Measurements from ENCODE around the gene IRAK2. TPM values are rescaled to one million over a fixed set of nuclear protein-coding genes. Genes with fewer than 3 reads are reported as not detected.

The IRAK2 gene
- polyA plus RNA-seq, 10 donors, result 0.51 to 0.83 (median 0.71) TPM

- no peak for DNase-seq
Observed at GRCh38 chr3:10281951-10282350, 117.2 kb downstream of the IRAK2 start.

GRCh38 chr3:10283638-10284037 is 118.9 kb downstream of the IRAK2 start:
- no peak for DNase-seq

GRCh38 chr3:10284496-10284895 is 119.8 kb downstream of the IRAK2 start:
- DNase-seq, result no peak

GRCh38 chr3:10285272-10286132 is 120.8 kb downstream of the IRAK2 start:
- DNase-seq, result no peak

- DNase-seq, result no peak
Observed at GRCh38 chr3:10286133-10286524, 121.4 kb downstream of the IRAK2 start.

GRCh38 chr3:10286596-10287295 is 122.0 kb downstream of the IRAK2 start:
- DNase-seq, result peak in 2 of 3 donors; percentile 61 to 71

GRCh38 chr3:10287936-10288574 is 123.3 kb downstream of the IRAK2 start:
- DNase-seq, result no peak

- DNase-seq, result no peak
Observed at GRCh38 chr3:10288575-10288960, 123.8 kb downstream of the IRAK2 start.

- DNase-seq, result no peak
Observed at GRCh38 chr3:10289077-10289476, 124.4 kb downstream of the IRAK2 start.

GRCh38 chr3:10289787-10290355 is 125.2 kb downstream of the IRAK2 start:
- no peak for DNase-seq

- DNase-seq, result no peak
Observed at GRCh38 chr3:10290481-10291176, 125.9 kb downstream of the IRAK2 start.

GRCh38 chr3:10291641-10292040 is 126.9 kb downstream of the IRAK2 start:
- no peak for DNase-seq

GRCh38 chr3:10292505-10293419 is 128.0 kb downstream of the IRAK2 start, which contains the start of gene GHRL:
Gene GHRL (minus strand): TSS chr3:10292947. CDS start chr3:10290180, 2,767 bp downstream.
- DNase-seq, result no peak

Other genes with a start within 250 kb of the IRAK2 start
- gene IL17RC, start 247.8 kb upstream of the IRAK2 start, polyA plus RNA-seq (ENCODE audit: insufficient read length in 10 of 10), result 10 to 100 TPM; 15.2 to 37.4 (median 22.1) TPM
- gene CRELD1, start 231.1 kb upstream of the IRAK2 start, polyA plus RNA-seq (ENCODE audit: insufficient read length in 10 of 10), result 10 to 100 TPM; 21.4 to 39.8 (median 29.4) TPM
- 1 to 10 TPM in 9 of 10 donors, under 1 TPM in 1; 0.92 to 2.9 (median 1.7) TPM for gene PRRT3, start 212.5 kb upstream of the IRAK2 start, polyA plus RNA-seq (ENCODE audit: insufficient read length in 10 of 10)
- 10 to 100 TPM; 31.8 to 44.7 (median 39.0) TPM for gene EMC3, start 178.1 kb upstream of the IRAK2 start, polyA plus RNA-seq (ENCODE audit: insufficient read length in 10 of 10)
- gene FANCD2, start 138.5 kb upstream of the IRAK2 start, polyA plus RNA-seq (ENCODE audit: insufficient read length in 10 of 10), result 10 to 100 TPM in 4 of 10 donors, 1 to 10 TPM in 6; 5.8 to 11.8 (median 9.8) TPM
- not detected for gene FANCD2OS, start 56.7 kb upstream of the IRAK2 start, polyA plus RNA-seq (ENCODE audit: insufficient read length in 10 of 10)
- 100 to 1,000 TPM; 119 to 163 (median 143) TPM for gene BRK1, start 49.2 kb upstream of the IRAK2 start, polyA plus RNA-seq (ENCODE audit: insufficient read length in 10 of 10)
- gene VHL, start 23.1 kb upstream of the IRAK2 start, polyA plus RNA-seq (ENCODE audit: insufficient read length in 10 of 10), result 10 to 100 TPM; 41.0 to 53.0 (median 44.5) TPM
- gene TATDN2, start 83.5 kb downstream of the IRAK2 start, polyA plus RNA-seq (ENCODE audit: insufficient read length in 10 of 10), result 10 to 100 TPM; 17.1 to 25.5 (median 20.2) TPM
- 1 to 10 TPM in 2 of 10 donors, under 1 TPM in 7, not detected in 1; 0.33 to 1.3 (median 0.51) TPM for gene GHRL, start 128.0 kb downstream of the IRAK2 start, polyA plus RNA-seq (ENCODE audit: insufficient read length in 10 of 10)
- gene SEC13, start 156.2 kb downstream of the IRAK2 start, polyA plus RNA-seq (ENCODE audit: insufficient read length in 10 of 10), result 100 to 1,000 TPM in 6 of 10 donors, 10 to 100 TPM in 4; 94.5 to 129 (median 105) TPM

All from muscle of back (tissue), 11 donors.